DOHH2 (cell line): ENCODE data around the gene ARHGAP44.
A peak's percentile ranks its signal among the peaks of the same experiment; 100 is the strongest.

Source experiments
- H3F3A ChIP-seq: fragments of 200-600 bp; sonication (generic), shearing (Covaris generic); 2 replicates; pipeline ENCODE4 v1.6.0; 2016; ENCODE audit warnings: antibody characterized with exemption, mild to moderate bottlenecking; ENCODE audit not compliant: control insufficient read depth, insufficient read depth
- H3K27ac ChIP-seq: fragments of 200-600 bp; sonication (generic); 2 replicates; pipeline ENCODE4 v1.5.1; 2014; ENCODE audit warnings: low read depth, mild to moderate bottlenecking, low read length, moderate library complexity
- H3K27me3 ChIP-seq: fragments of 200-600 bp; sonication (generic); 2 replicates; pipeline ENCODE4 v1.6.1; 2014; ENCODE audit warnings: mild to moderate bottlenecking, low read length, mixed read lengths; ENCODE audit not compliant: control insufficient read depth
- H3K36me3 ChIP-seq: fragments of 200-600 bp; sonication (generic); 2 replicates; pipeline ENCODE4 v1.6.1; 2014; ENCODE audit warnings: mild to moderate bottlenecking, low read length, moderate library complexity, mixed read lengths; ENCODE audit not compliant: control insufficient read depth
- H3K4me1 ChIP-seq: fragments of 200-600 bp; sonication (generic); 2 replicates; pipeline ENCODE4 v1.6.1; 2014; ENCODE audit warnings: mild to moderate bottlenecking, low read length, mixed read lengths; ENCODE audit not compliant: control insufficient read depth
- H3K4me2 ChIP-seq: fragments of 200-600 bp; sonication (generic); 2 replicates; pipeline ENCODE4 v1.6.0; 2014; ENCODE audit warnings: mild to moderate bottlenecking, low read length, moderate library complexity
- H3K4me3 ChIP-seq: fragments of 200-600 bp; sonication (generic); 2 replicates; pipeline ENCODE4 v1.5.1; 2014; ENCODE audit warnings: mild to moderate bottlenecking, low read length, mixed read lengths
- H3K79me2 ChIP-seq: fragments of 200-600 bp; sonication (generic); 2 replicates; pipeline ENCODE4 v1.6.1; 2014; ENCODE audit warnings: mild to moderate bottlenecking, low read length, mixed read lengths; ENCODE audit not compliant: control insufficient read depth
- H3K9me2 ChIP-seq: fragments of 200-600 bp; sonication (generic); replicated peaks from 2 replicates; pipeline ENCODE4 v1.6.1; 2014; ENCODE audit warnings: mild to moderate bottlenecking, low read length, mixed read lengths; ENCODE audit not compliant: control insufficient read depth
- H3K9me3 ChIP-seq: fragments of 200-600 bp; sonication (generic); 2 replicates; pipeline ENCODE4 v1.6.1; 2014; ENCODE audit warnings: antibody characterized with exemption, low read length, mixed read lengths; ENCODE audit not compliant: control insufficient read depth, insufficient read depth
- H4K20me1 ChIP-seq: fragments of 200-600 bp; sonication (generic); 2 replicates; pipeline ENCODE4 v1.6.0; 2014; ENCODE audit warnings: low read depth, mild to moderate bottlenecking, antibody characterized with exemption, low read length, moderate library complexity; ENCODE audit not compliant: control insufficient read depth, insufficient read depth
- EZH2phosphoT487 ChIP-seq: fragments of 200-600 bp; sonication (generic); IDR thresholded peaks from 2 replicates; pipeline ENCODE4 v1.6.1; 2017; ENCODE audit warnings: borderline replicate concordance, mild to moderate bottlenecking, antibody characterized with exemption, low read length, moderate library complexity, mixed read lengths
- TF ChIP-seq, protein P1 (sequence below): fragments of 200-600 bp; sonication (generic); IDR thresholded peaks from one replicate; pipeline ENCODE4 v1.5.1; 2014; ENCODE audit warnings: antibody characterized with exemption, mild to moderate bottlenecking, low read depth, low read length; ENCODE audit not compliant: poor library complexity, severe bottlenecking

The ARHGAP44 gene

GRCh38 chr17:13017655-13018459, 228.6 kb downstream of the ARHGAP44 start, which contains the start of gene ELAC2:
ELAC2 (minus strand) TSS chr17:13018027; CDS start chr17:13017947, 80 bp downstream.
- Histone ChIP-seq H3K9me2 (no peaks in the 10 kb centered on the region), H3K4me2 (peak within 1 kb of the TSS; percentile 78), H3K4me1 (peaks cover 19% of the 10 kb centered on the region), H3K27me3 (no peaks in the 10 kb centered on the region), H4K20me1 (no peaks in the 10 kb centered on the region), H3K79me2 (peaks cover 31% of the 10 kb centered on the region), H3K27ac (peak within 1 kb of the TSS; percentile 41), H3K9me3 (no peaks in the 10 kb centered on the region), H3K4me3 (peak within 1 kb of the TSS; percentile 81), H3K36me3 (peaks cover 40% of the 10 kb centered on the region), H3F3A (no peaks in the 10 kb centered on the region)
- no peak for TF ChIP-seq EZH2phosphoT487
- TF ChIP-seq, protein P1, sequence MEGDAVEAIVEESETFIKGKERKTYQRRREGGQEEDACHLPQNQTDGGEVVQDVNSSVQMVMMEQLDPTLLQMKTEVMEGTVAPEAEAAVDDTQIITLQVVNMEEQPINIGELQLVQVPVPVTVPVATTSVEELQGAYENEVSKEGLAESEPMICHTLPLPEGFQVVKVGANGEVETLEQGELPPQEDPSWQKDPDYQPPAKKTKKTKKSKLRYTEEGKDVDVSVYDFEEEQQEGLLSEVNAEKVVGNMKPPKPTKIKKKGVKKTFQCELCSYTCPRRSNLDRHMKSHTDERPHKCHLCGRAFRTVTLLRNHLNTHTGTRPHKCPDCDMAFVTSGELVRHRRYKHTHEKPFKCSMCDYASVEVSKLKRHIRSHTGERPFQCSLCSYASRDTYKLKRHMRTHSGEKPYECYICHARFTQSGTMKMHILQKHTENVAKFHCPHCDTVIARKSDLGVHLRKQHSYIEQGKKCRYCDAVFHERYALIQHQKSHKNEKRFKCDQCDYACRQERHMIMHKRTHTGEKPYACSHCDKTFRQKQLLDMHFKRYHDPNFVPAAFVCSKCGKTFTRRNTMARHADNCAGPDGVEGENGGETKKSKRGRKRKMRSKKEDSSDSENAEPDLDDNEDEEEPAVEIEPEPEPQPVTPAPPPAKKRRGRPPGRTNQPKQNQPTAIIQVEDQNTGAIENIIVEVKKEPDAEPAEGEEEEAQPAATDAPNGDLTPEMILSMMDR, result peak; percentile 21

DNA sequence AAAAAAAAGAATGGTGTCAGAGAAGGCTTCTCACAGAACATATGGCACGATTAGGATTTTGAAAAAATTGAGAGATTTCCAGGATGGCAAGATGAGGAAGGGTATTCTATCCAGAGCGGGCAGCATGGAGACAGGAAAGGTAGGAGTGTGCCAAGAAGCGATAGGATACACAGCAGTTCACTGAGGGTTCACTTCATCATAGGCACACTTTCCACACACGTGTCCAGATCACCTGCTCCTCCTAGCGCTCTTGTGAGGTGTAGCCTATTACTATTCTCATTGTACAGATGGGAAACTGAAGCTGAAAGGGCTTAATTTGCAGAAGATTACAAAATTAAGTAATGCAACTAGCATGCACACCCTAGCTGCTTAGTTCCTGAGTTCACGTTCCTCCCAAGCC, 234.7 kb downstream of the ARHGAP44 start:
- H4K20me1 ChIP-seq, result no peaks in the 10 kb centered on the region
- no peaks in the 10 kb centered on the region for H3K9me3 ChIP-seq
- H3K9me2 ChIP-seq, result no peaks in the 10 kb centered on the region
- no peak overlapping the region for H3K4me3 ChIP-seq
- peaks cover 2% of the 10 kb centered on the region for H3K4me1 ChIP-seq
- no peak overlapping the region for H3K27ac ChIP-seq
- no peaks in the 10 kb centered on the region for H3K27me3 ChIP-seq
- H3K4me2 ChIP-seq, result peak overlapping the region; percentile 8; the same call in 1 of the 2 replicates
- no peaks in the 10 kb centered on the region for H3F3A ChIP-seq
- no peaks in the 10 kb centered on the region for H3K36me3 ChIP-seq
- TF ChIP-seq, protein P1, result no peak
- TF ChIP-seq EZH2phosphoT487, result no peak
- H3K79me2 ChIP-seq, result no peaks in the 10 kb centered on the region

DNA sequence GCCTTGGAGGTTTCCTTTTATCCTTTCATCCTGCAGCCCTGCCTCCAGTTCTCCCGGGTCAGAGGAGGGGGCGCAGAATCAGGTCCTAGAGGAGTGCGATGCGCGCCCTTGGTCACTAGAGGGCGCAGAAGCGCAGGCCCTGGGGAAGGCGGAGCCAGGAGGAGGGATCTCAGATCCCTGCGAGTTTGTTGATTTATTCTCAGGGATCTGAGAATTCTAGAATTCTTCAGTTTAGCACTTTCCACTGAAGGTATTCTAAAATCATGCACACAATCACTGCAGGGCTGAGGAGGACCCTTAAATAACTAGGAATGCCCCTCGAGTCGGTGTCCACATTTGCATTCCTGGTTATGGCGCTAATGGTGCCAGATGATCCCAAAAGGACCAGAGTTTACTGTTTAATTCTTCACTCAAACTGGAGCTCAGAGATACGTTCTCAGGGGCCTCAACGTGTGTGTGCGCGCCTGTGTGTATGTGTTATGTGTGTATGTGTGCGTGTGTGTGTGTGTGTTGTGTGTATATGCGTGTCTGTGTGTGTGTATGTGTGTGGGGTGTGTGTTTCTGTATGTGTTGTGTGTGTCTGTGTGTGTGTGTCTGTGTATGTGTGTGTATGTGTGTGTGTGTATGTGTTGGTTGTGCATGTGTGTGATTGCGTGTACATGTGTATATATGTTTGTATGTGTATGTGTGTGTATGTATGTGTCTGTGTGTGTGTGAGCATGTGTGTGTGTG, 235.4 kb downstream of the ARHGAP44 start:
- H3K9me2 ChIP-seq, result no peaks in the 10 kb centered on the region
- TF ChIP-seq EZH2phosphoT487, result no peak
- TF ChIP-seq, protein P1, result peak; percentile 95
- H4K20me1 ChIP-seq, result no peaks in the 10 kb centered on the region
- no peaks in the 10 kb centered on the region for H3K79me2 ChIP-seq
- no peaks in the 10 kb centered on the region for H3K4me1 ChIP-seq
- H3K9me3 ChIP-seq, result no peaks in the 10 kb centered on the region
- peak overlapping the region; percentile 9; the same call in 1 of the 2 replicates for H3K4me3 ChIP-seq
- H3K4me2 ChIP-seq, result peak overlapping the region; percentile 8; the same call in 1 of the 2 replicates
- no peaks in the 10 kb centered on the region for H3F3A ChIP-seq
- no peaks in the 10 kb centered on the region for H3K36me3 ChIP-seq
- no peaks in the 10 kb centered on the region for H3K27me3 ChIP-seq
- no peak overlapping the region for H3K27ac ChIP-seq
